Measurements from ENCODE around the gene UNC13B. TPM values are rescaled to one million over a fixed set of nuclear protein-coding genes. Genes with fewer than 3 reads are reported as not detected.

UNC13B gene
- total RNA-seq, 2 donors from 2014 or later = 12.9 to 14.6 TPM

Other genes starting within 250 kb of the UNC13B start
- under 1 TPM in 1 of 2 donors, not detected in 1; 0.67 TPM for gene PHF24, start 203.7 kb upstream of the UNC13B start, total RNA-seq
- gene DNAJB5, start 172.3 kb upstream of the UNC13B start, total RNA-seq = 10 to 100 TPM; 34.9 to 82.4 TPM
- 100 to 1,000 TPM; 150 to 157 TPM for gene VCP, start 89.4 kb upstream of the UNC13B start, total RNA-seq
- gene FANCG, start 82.1 kb upstream of the UNC13B start, total RNA-seq = 1 to 10 TPM in 1 of 2 donors, under 1 TPM in 1; 0.89 to 1.9 TPM
- 10 to 100 TPM in 1 of 2 donors, 1 to 10 TPM in 1; 9.0 to 12.3 TPM for gene PIGO, start 65.4 kb upstream of the UNC13B start, total RNA-seq
- gene STOML2, start 58.9 kb upstream of the UNC13B start, total RNA-seq = 100 to 1,000 TPM; 114 to 115 TPM
- 10 to 100 TPM; 19.6 to 22.2 TPM for gene ATOSB, start 46.1 kb upstream of the UNC13B start, total RNA-seq